Measurements from ENCODE around the gene CNNM1. TPM values are rescaled to one million over a fixed set of nuclear protein-coding genes. Genes with fewer than 3 reads are reported as not detected.

The CNNM1 gene
- 0.10 TPM in 1 of 2 replicates, not detected in the other for total RNA-seq (2022)
- percentile 13 among the genes with signal in this experiment for Bru-seq, nascent RNA
- BruChase-seq, experiment 1, labeled RNA remaining after a 6-hour chase: percentile 3 among the genes with signal in this experiment
- percentile 8 among the genes with signal in this experiment for BruChase-seq, experiment 2, labeled RNA remaining after a 2-hour chase
- long read RNA-seq: 0 reads

DNA sequence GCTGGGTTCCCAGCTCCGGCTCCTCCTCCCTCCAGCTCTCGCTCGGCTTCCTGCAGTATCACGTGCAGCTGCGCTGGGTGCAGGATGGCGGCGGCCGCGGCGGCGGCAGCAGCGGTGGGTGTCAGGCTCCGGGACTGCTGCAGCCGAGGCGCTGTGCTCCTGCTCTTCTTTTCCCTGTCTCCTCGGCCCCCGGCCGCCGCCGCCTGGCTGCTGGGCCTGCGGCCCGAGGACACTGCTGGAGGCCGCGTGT, at the start of gene CNNM1:
Gene CNNM1 (plus strand): TSS at position 53 of the 250 bp plus-strand sequence. CDS start 32 bp downstream, at position 85.
- Mint-ChIP-seq H3K4me3 (ENCODE audit: unreplicated experiment) (no peak within 1 kb of the TSS), H3K27ac (ENCODE audit: low read depth, unreplicated experiment) (no peak within 1 kb of the TSS), H3K9me3 (ENCODE audit: unreplicated experiment) (no peaks in the 10 kb centered on the region), H3K4me1 (ENCODE audit: insufficient read depth, unreplicated experiment) (no peaks in the 10 kb centered on the region), H3K27me3 (ENCODE audit: insufficient read depth, unreplicated experiment) (peaks cover 28% of the 10 kb centered on the region), H3K36me3 (ENCODE audit: insufficient read depth, unreplicated experiment) (no peaks in the 10 kb centered on the region)
- no peak for DNase-seq (ENCODE audit: unreplicated experiment)
- ChIA-PET POLR2A (interaction anchor here (0.6 kb wide), 1 partner anchor 9 kb away, joined by 3 read pairs; no protein-coding TSS in a partner anchor), CTCF (no interaction called here)
- intact Hi-C loops (cut with micrococcal nuclease): no loop called here
- BruUV-seq (replicated peaks): no TSS peak
- TF ChIP-seq, protein P1, sequence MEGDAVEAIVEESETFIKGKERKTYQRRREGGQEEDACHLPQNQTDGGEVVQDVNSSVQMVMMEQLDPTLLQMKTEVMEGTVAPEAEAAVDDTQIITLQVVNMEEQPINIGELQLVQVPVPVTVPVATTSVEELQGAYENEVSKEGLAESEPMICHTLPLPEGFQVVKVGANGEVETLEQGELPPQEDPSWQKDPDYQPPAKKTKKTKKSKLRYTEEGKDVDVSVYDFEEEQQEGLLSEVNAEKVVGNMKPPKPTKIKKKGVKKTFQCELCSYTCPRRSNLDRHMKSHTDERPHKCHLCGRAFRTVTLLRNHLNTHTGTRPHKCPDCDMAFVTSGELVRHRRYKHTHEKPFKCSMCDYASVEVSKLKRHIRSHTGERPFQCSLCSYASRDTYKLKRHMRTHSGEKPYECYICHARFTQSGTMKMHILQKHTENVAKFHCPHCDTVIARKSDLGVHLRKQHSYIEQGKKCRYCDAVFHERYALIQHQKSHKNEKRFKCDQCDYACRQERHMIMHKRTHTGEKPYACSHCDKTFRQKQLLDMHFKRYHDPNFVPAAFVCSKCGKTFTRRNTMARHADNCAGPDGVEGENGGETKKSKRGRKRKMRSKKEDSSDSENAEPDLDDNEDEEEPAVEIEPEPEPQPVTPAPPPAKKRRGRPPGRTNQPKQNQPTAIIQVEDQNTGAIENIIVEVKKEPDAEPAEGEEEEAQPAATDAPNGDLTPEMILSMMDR (IDR thresholded peaks at IDR 0.05; ENCODE audit: unreplicated experiment): no peak

DNA sequence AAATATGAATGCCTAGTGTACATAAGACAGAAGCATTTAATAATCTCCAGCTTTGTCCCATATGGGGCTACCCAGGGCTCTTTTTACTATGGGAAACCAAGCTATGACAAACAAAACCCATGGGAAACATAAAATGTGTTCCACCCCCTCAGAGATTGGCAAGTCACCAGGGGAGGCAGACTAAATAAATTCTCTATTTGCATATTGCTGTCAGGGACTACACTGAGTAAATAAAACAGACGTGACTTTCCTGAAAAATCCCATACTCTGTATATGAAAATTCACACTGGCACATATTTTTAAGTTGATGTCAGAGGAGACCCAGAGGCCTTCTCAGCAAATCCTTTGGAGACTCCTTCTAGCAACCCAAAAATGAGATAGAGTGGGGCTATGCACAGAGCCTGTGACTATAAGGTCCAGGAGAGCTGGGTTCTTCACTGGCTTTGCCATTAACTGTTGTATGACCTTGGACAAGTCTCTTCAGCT, 49.5 kb upstream of the CNNM1 start:
- no peaks in the 10 kb centered on the region for H3K9me3 Mint-ChIP-seq (ENCODE audit: unreplicated experiment)
- H3K27me3 Mint-ChIP-seq (ENCODE audit: insufficient read depth, unreplicated experiment): peaks cover 12% of the 10 kb centered on the region
- H3K4me1 Mint-ChIP-seq (ENCODE audit: insufficient read depth, unreplicated experiment): no peaks in the 10 kb centered on the region
- H3K4me3 Mint-ChIP-seq (ENCODE audit: unreplicated experiment): no peak overlapping the region
- TF ChIP-seq, protein P1 (IDR thresholded peaks at IDR 0.05; ENCODE audit: unreplicated experiment): no peak
- ChIA-PET CTCF (interaction anchor here (0.6 to 3.8 kb wide), 6 partner anchors 10 to 1073 kb away, joined by 3 to 15 read pairs (median 3); no protein-coding TSS in a partner anchor), POLR2A (no interaction called here)
- peak; percentile 33 for DNase-seq (ENCODE audit: unreplicated experiment)
- no peaks in the 10 kb centered on the region for H3K36me3 Mint-ChIP-seq (ENCODE audit: insufficient read depth, unreplicated experiment)
- no TSS peak for BruUV-seq (replicated peaks)
- no peak overlapping the region for H3K27ac Mint-ChIP-seq (ENCODE audit: low read depth, unreplicated experiment)
- intact Hi-C loops (cut with micrococcal nuclease): loop anchor here (10.0 kb wide), 1 partner anchor 95 kb away; no protein-coding TSS in a partner anchor

DNA sequence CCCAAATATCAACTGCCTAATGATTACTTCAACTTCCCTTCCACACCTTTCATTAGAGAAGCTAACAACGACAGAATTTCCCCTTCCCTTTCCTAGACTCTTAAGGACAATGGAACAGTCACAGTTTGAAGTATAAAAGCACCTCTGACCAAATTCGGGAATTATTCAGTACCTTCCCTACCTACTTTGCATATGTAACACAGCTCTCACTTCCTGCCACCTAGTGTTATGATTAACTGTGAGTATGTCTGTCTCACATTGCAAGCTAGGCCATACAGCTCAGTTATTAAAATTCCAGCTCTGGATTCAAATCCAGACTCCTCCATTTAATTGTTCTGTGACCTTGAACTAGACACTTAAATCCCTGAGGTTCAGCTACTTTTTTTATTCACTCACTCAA, 48.7 kb upstream of the CNNM1 start:
- Mint-ChIP-seq H3K9me3 (ENCODE audit: unreplicated experiment) (no peaks in the 10 kb centered on the region), H3K27ac (ENCODE audit: low read depth, unreplicated experiment) (no peak overlapping the region), H3K27me3 (ENCODE audit: insufficient read depth, unreplicated experiment) (peaks cover 6% of the 10 kb centered on the region), H3K4me1 (ENCODE audit: insufficient read depth, unreplicated experiment) (no peaks in the 10 kb centered on the region), H3K4me3 (ENCODE audit: unreplicated experiment) (no peak overlapping the region), H3K36me3 (ENCODE audit: insufficient read depth, unreplicated experiment) (no peaks in the 10 kb centered on the region)
- ChIA-PET POLR2A (no interaction called here), CTCF (interaction anchor here (0.6 to 3.8 kb wide), 6 partner anchors 9 to 1074 kb away, joined by 3 to 15 read pairs (median 3); no protein-coding TSS in a partner anchor)
- intact Hi-C loops (cut with micrococcal nuclease): no loop called here
- no peak for DNase-seq (ENCODE audit: unreplicated experiment)
- BruUV-seq (replicated peaks): no TSS peak
- TF ChIP-seq, protein P1 (IDR thresholded peaks at IDR 0.05; ENCODE audit: unreplicated experiment): no peak

GRCh38 chr10:99285881-99286280, 43.3 kb upstream of the CNNM1 start:
- no peaks in the 10 kb centered on the region for H3K4me1 Mint-ChIP-seq (ENCODE audit: insufficient read depth, unreplicated experiment)
- CTCF ChIA-PET: no interaction called here
- no peak overlapping the region for H3K4me3 Mint-ChIP-seq (ENCODE audit: unreplicated experiment)
- H3K27me3 Mint-ChIP-seq (ENCODE audit: insufficient read depth, unreplicated experiment): no peaks in the 10 kb centered on the region
- TF ChIP-seq, protein P1 (IDR thresholded peaks at IDR 0.05; ENCODE audit: unreplicated experiment): no peak
- POLR2A ChIA-PET: no interaction called here
- no peaks in the 10 kb centered on the region for H3K36me3 Mint-ChIP-seq (ENCODE audit: insufficient read depth, unreplicated experiment)
- intact Hi-C loops (cut with micrococcal nuclease): no loop called here
- DNase-seq (ENCODE audit: unreplicated experiment): no peak
- no peaks in the 10 kb centered on the region for H3K9me3 Mint-ChIP-seq (ENCODE audit: unreplicated experiment)
- no TSS peak for BruUV-seq (replicated peaks)
- no peak overlapping the region for H3K27ac Mint-ChIP-seq (ENCODE audit: low read depth, unreplicated experiment)
